MM.1S (cell line): ENCODE data around the gene PSKH1.
A peak's percentile ranks its signal among the peaks of the same experiment; 100 is the strongest.
"Not testable (repeated sequence)": the region's sequence is repeated elsewhere in the genome, so short reads cannot be mapped to it uniquely, and the experiment has no call there.

ENCODE experiments used
- DNase-seq: peaks from one replicate; pipeline ENCODE4 v3.0.0-alpha.2; 2015
- H2AFZ ChIP-seq: fragments of 300-600 bp; sonication (generic); 2 replicates; pipeline ENCODE4 v1.6.0; 2016; ENCODE audit warnings: antibody characterized with exemption, low read length
- H3F3A ChIP-seq: fragments of 300-600 bp; sonication (generic); 2 replicates; pipeline ENCODE4 v1.6.1; 2016; ENCODE audit warnings: mild to moderate bottlenecking, antibody characterized with exemption, low read length, moderate library complexity, mixed read lengths; ENCODE audit not compliant: insufficient read depth
- H3K27ac ChIP-seq: fragments of 300-600 bp; sonication (generic); 2 replicates; pipeline ENCODE4 v1.5.1; 2016; ENCODE audit warnings: mild to moderate bottlenecking, low read length
- H3K27me3 ChIP-seq: fragments of 300-600 bp; sonication (generic); replicated peaks from 2 replicates; pipeline ENCODE4 v1.6.0; 2016; ENCODE audit warnings: low read length; ENCODE audit not compliant: insufficient read depth
- H3K36me3 ChIP-seq: fragments of 300-600 bp; sonication (generic); replicated peaks from 2 replicates; pipeline ENCODE4 v1.6.1; 2016; ENCODE audit warnings: mild to moderate bottlenecking, low read length, mixed read lengths; ENCODE audit not compliant: insufficient read depth
- H3K4me1 ChIP-seq: fragments of 300-600 bp; sonication (generic); 2 replicates; pipeline ENCODE4 v1.6.1; 2016; ENCODE audit warnings: low read length, mixed read lengths
- H3K4me2 ChIP-seq: fragments of 300-600 bp; sonication (generic); 2 replicates; pipeline ENCODE4 v1.6.0; 2016; ENCODE audit warnings: low read depth, low read length
- H3K4me3 ChIP-seq: fragments of 300-600 bp; sonication (generic); 2 replicates; pipeline ENCODE4 v1.5.1; 2016; ENCODE audit warnings: low read length, mixed read lengths
- H3K79me2 ChIP-seq: fragments of 300-600 bp; sonication (generic); 2 replicates; pipeline ENCODE4 v1.6.1; 2016; ENCODE audit warnings: mixed run types, low read length, mixed read lengths
- H3K9ac ChIP-seq: fragments of 300-600 bp; sonication (generic); 2 replicates; pipeline ENCODE4 v1.6.1; 2016; ENCODE audit warnings: low read length, mixed read lengths
- H3K9me2 ChIP-seq: fragments of 300-600 bp; sonication (generic); replicated peaks from 2 replicates; pipeline ENCODE4 v1.6.1; 2016; ENCODE audit warnings: mild to moderate bottlenecking, low read length, mixed read lengths; ENCODE audit not compliant: insufficient read depth
- H3K9me3 ChIP-seq: fragments of 300-600 bp; sonication (generic); replicated peaks from 2 replicates; pipeline ENCODE4 v1.6.1; 2016; ENCODE audit warnings: mild to moderate bottlenecking, low read length, mixed read lengths; ENCODE audit not compliant: insufficient read depth
- H4K20me1 ChIP-seq: fragments of 300-600 bp; sonication (generic); 2 replicates; pipeline ENCODE4 v1.6.1; 2016; ENCODE audit warnings: mild to moderate bottlenecking, low read length, moderate library complexity, mixed read lengths; ENCODE audit not compliant: insufficient read depth
- CTCF ChIP-seq: fragments of 300-600 bp; sonication (generic); IDR thresholded peaks from 2 replicates; pipeline ENCODE4 v1.5.1; 2016; ENCODE audit warnings: antibody characterized with exemption, low read length, mixed read lengths
- EZH2 ChIP-seq: fragments of 300-600 bp; sonication (generic); optimal IDR thresholded peaks from 2 replicates; pipeline ENCODE3; 2017; ENCODE audit warnings: low read depth, mild to moderate bottlenecking, antibody characterized with exemption, low read length, mixed read lengths
- EZH2phosphoT487 ChIP-seq: fragments of 300-600 bp; sonication (generic); IDR thresholded peaks from 2 replicates; pipeline ENCODE4 v1.6.1; 2018; ENCODE audit warnings: antibody characterized with exemption, low read length

PSKH1 gene

GRCh38 chr16:67862623-67863583 is 30.2 kb upstream of the PSKH1 start:
- Histone ChIP-seq H3K27me3 (no peaks in the 10 kb centered on the region), H3K79me2 (peaks cover 69% of the 10 kb centered on the region), H3K27ac (no peak overlapping the region), H3K9ac (no peak overlapping the region), H3K4me2 (no peak overlapping the region), H3K9me2 (no peaks in the 10 kb centered on the region), H2AFZ (no peak overlapping the region), H3K4me1 (no peaks in the 10 kb centered on the region), H4K20me1 (no peaks in the 10 kb centered on the region; the same call in 1 of the 2 replicates), H3K36me3 (no peaks in the 10 kb centered on the region; the same call in none of the 2 replicates), H3K4me3 (no peak overlapping the region), H3F3A (no peaks in the 10 kb centered on the region), H3K9me3 (no peaks in the 10 kb centered on the region)
- TF ChIP-seq EZH2 (no peak), CTCF (no peak), EZH2phosphoT487 (no peak)
- no peak for DNase-seq

- peaks cover 58% of the 10 kb centered on the region for H3K79me2 ChIP-seq
- DNase-seq, H3F3A ChIP-seq, H2AFZ ChIP-seq, H4K20me1 ChIP-seq, H3K4me2 ChIP-seq, H3K9me2 ChIP-seq, H3K4me1 ChIP-seq, H3K9ac ChIP-seq, H3K36me3 ChIP-seq, H3K27me3 ChIP-seq, H3K27ac ChIP-seq, H3K4me3 ChIP-seq, H3K9me3 ChIP-seq: not testable (repeated sequence)
Observed at GRCh38 chr16:67864044-67864443, 29.0 kb upstream of the PSKH1 start.

GRCh38 chr16:67864594-67864993 is 28.5 kb upstream of the PSKH1 start:
- Histone ChIP-seq H3K9me3 (no peaks in the 10 kb centered on the region), H3K4me2 (no peak overlapping the region), H3K9me2 (no peaks in the 10 kb centered on the region), H3F3A (no peaks in the 10 kb centered on the region), H3K4me3 (no peak overlapping the region), H2AFZ (no peak overlapping the region), H4K20me1 (no peaks in the 10 kb centered on the region; the same call in 1 of the 2 replicates), H3K9ac (no peak overlapping the region), H3K36me3 (no peaks in the 10 kb centered on the region; the same call in none of the 2 replicates), H3K27me3 (no peaks in the 10 kb centered on the region), H3K4me1 (no peaks in the 10 kb centered on the region), H3K79me2 (peaks cover 53% of the 10 kb centered on the region), H3K27ac (no peak overlapping the region)
- DNase-seq, result no peak
- no peak for TF ChIP-seq CTCF
- no peak for TF ChIP-seq EZH2phosphoT487
- TF ChIP-seq EZH2, result no peak

- Histone ChIP-seq H3K4me1 (no peaks in the 10 kb centered on the region), H3K79me2 (peaks cover 49% of the 10 kb centered on the region), H3K4me2 (no peak overlapping the region), H3K9ac (no peak overlapping the region), H3K27ac (no peak overlapping the region), H3K4me3 (no peak overlapping the region), H2AFZ (no peak overlapping the region), H3K9me2 (no peaks in the 10 kb centered on the region), H3F3A (0 out of 2 replicates have a peak, but pooled peaks cover 6% of the 10 kb centered on the region), H3K9me3 (no peaks in the 10 kb centered on the region), H4K20me1 (no peaks in the 10 kb centered on the region; the same call in 1 of the 2 replicates), H3K36me3 (no peaks in the 10 kb centered on the region; the same call in none of the 2 replicates), H3K27me3 (no peaks in the 10 kb centered on the region)
- DNase-seq, result peak; percentile 15
- TF ChIP-seq EZH2phosphoT487 (no peak), CTCF (peak; percentile 40), EZH2 (no peak)
Observed at GRCh38 chr16:67865318-67865717, 27.7 kb upstream of the PSKH1 start.
